H9 (cell line): ENCODE measurements around the gene DCP1B. TPM values are rescaled to one million over a fixed set of nuclear protein-coding genes. Genes with fewer than 3 reads are reported as not detected.

Experiments used
- DNase-seq: peaks from one replicate; pipeline ENCODE4 v3.0.0-alpha.2; 2017
- H2AFZ ChIP-seq: one replicate; pipeline ENCODE4 v1.6.1; 2013; ENCODE audit warnings: mild to moderate bottlenecking, low read length, control low read depth, moderate library complexity
- H2AK5ac ChIP-seq: 2 replicates; pipeline ENCODE4 v1.6.1; 2013; ENCODE audit warnings: low read length, control low read depth, mixed read lengths; ENCODE audit not compliant: insufficient read length
- H2BK120ac ChIP-seq: one replicate; pipeline ENCODE4 v1.6.1; 2013; ENCODE audit warnings: low read depth, mild to moderate bottlenecking, low read length, control low read depth, inconsistent platforms; ENCODE audit not compliant: poor library complexity, severe bottlenecking
- H2BK12ac ChIP-seq: 2 replicates; pipeline ENCODE4 v1.6.1; 2013; ENCODE audit warnings: low read length, control low read depth, mixed read lengths, low read depth; ENCODE audit not compliant: insufficient read length
- H2BK15ac ChIP-seq: 2 replicates; pipeline ENCODE4 v1.6.1; 2013; ENCODE audit warnings: low read depth, low read length, control low read depth
- H2BK20ac ChIP-seq: one replicate; pipeline ENCODE4 v1.6.1; 2013; ENCODE audit warnings: low read depth, mild to moderate bottlenecking, low read length, control low read depth, inconsistent platforms; ENCODE audit not compliant: poor library complexity, severe bottlenecking
- H2BK5ac ChIP-seq: 2 replicates; pipeline ENCODE4 v1.6.1; 2013; ENCODE audit warnings: low read length, control low read depth, mixed read lengths; ENCODE audit not compliant: insufficient read length
- H3K14ac ChIP-seq: 2 replicates; pipeline ENCODE4 v1.6.1; 2013; ENCODE audit warnings: low read length, control low read depth; ENCODE audit not compliant: insufficient read depth
- H3K18ac ChIP-seq: 2 replicates; pipeline ENCODE4 v1.6.1; 2013; ENCODE audit warnings: low read depth, mild to moderate bottlenecking, mixed read lengths, low read length, control low read depth; ENCODE audit not compliant: insufficient read length
- H3K23ac ChIP-seq: 2 replicates; pipeline ENCODE4 v1.6.1; 2013; ENCODE audit warnings: low read length, control low read depth, mixed read lengths, low read depth; ENCODE audit not compliant: insufficient read length
- H3K23me2 ChIP-seq: 2 replicates; pipeline ENCODE4 v1.6.1; 2013; ENCODE audit warnings: low read depth, mild to moderate bottlenecking, mixed read lengths, low read length, control low read depth; ENCODE audit not compliant: insufficient read length, poor library complexity, severe bottlenecking
- H3K27ac ChIP-seq: 2 replicates; pipeline ENCODE4 v1.5.1; 2013; ENCODE audit warnings: low read length, control low read depth, mixed read lengths, low read depth; ENCODE audit not compliant: insufficient read length
- H3K27me3 ChIP-seq: 2 replicates; pipeline ENCODE4 v1.6.1; 2013; ENCODE audit warnings: low read length, control low read depth, inconsistent platforms; ENCODE audit not compliant: insufficient read depth
- H3K4ac ChIP-seq: 2 replicates; pipeline ENCODE4 v1.6.1; 2013; ENCODE audit warnings: low read depth, mild to moderate bottlenecking, control low read depth, inconsistent platforms, low read length, moderate library complexity
- H3K4me1 ChIP-seq: 2 replicates; pipeline ENCODE4 v1.6.1; 2013; ENCODE audit warnings: low read length, control low read depth, inconsistent platforms; ENCODE audit not compliant: insufficient read depth
- H3K4me2 ChIP-seq: 2 replicates; pipeline ENCODE4 v1.6.1; 2013; ENCODE audit warnings: low read length, control low read depth, mixed read lengths; ENCODE audit not compliant: insufficient read length, insufficient read depth
- H3K56ac ChIP-seq: 2 replicates; pipeline ENCODE4 v1.6.1; 2013; ENCODE audit warnings: low read depth, mild to moderate bottlenecking, mixed read lengths, low read length, control low read depth; ENCODE audit not compliant: insufficient read length
- H3K79me1 ChIP-seq: 2 replicates; pipeline ENCODE4 v1.6.1; 2013; ENCODE audit warnings: low read depth, mild to moderate bottlenecking, moderate library complexity, low read length, control low read depth, inconsistent platforms; ENCODE audit not compliant: insufficient read depth, poor library complexity, severe bottlenecking
- H3K79me2 ChIP-seq: 2 replicates; pipeline ENCODE4 v1.6.1; 2013; ENCODE audit warnings: low read length, control low read depth, inconsistent platforms; ENCODE audit not compliant: insufficient read depth
- H3K9ac ChIP-seq: 2 replicates; pipeline ENCODE4 v1.6.1; 2013; ENCODE audit warnings: low read length, control low read depth, mixed read lengths; ENCODE audit not compliant: insufficient read length; ENCODE audit errors: extremely low read depth
- H3K9me3 ChIP-seq: one replicate; pipeline ENCODE4 v1.6.1; 2013; ENCODE audit warnings: low read depth, low read length, inconsistent platforms; ENCODE audit not compliant: control insufficient read depth
- H3T11ph ChIP-seq: one replicate; pipeline ENCODE4 v1.6.1; 2013; ENCODE audit warnings: mild to moderate bottlenecking, low read length, control low read depth, inconsistent platforms
- H4K20me1 ChIP-seq: one replicate; pipeline ENCODE4 v1.6.1; 2013; ENCODE audit not compliant: control insufficient read depth, insufficient read length, insufficient read depth
- H4K5ac ChIP-seq: 2 replicates; pipeline ENCODE4 v1.6.1; 2013; ENCODE audit warnings: low read depth, mild to moderate bottlenecking, mixed read lengths, low read length, control low read depth; ENCODE audit not compliant: insufficient read length
- H4K8ac ChIP-seq: replicated peaks from 2 replicates; pipeline ENCODE4 v1.6.1; 2013; ENCODE audit warnings: low read length, control low read depth, mixed read lengths, low read depth; ENCODE audit not compliant: insufficient read length
- H4K91ac ChIP-seq: 2 replicates; pipeline ENCODE4 v1.6.1; 2013; ENCODE audit warnings: low read depth, mild to moderate bottlenecking, moderate library complexity, mixed read lengths, low read length, control low read depth; ENCODE audit not compliant: insufficient read length
- H3K27ac Mint-ChIP-seq, 3 experiments: 2 replicates in 2 of 3; 3 replicates in 1 of 3; pipeline ENCODE4 v1.8.0; 2020 to 2021; ENCODE audit warnings: mixed read lengths in 3 of 3, mild to moderate bottlenecking in 1 of 3, moderate library complexity in 1 of 3
- H3K27me3 Mint-ChIP-seq: 2 replicates; pipeline ENCODE4 v1.8.0; 2021; ENCODE audit warnings: low read depth, mild to moderate bottlenecking, moderate library complexity, mixed read lengths
- H3K36me3 Mint-ChIP-seq, 3 experiments: 2 replicates in 2 of 3; 3 replicates in 1 of 3; pipeline ENCODE4 v1.8.0; 2020 to 2021; ENCODE audit warnings: low read depth in 3 of 3, mixed read lengths in 3 of 3; ENCODE audit not compliant: insufficient read depth in 1 of 3
- H3K4me1 Mint-ChIP-seq, 2 experiments: 2 replicates each; pipeline ENCODE4 v1.8.0; 2020; ENCODE audit warnings: mixed read lengths in 2 of 2
- H3K4me3 Mint-ChIP-seq, 2 experiments: 2 replicates in 1 of 2; 3 replicates in 1 of 2; pipeline ENCODE4 v1.8.0; 2020 to 2021; ENCODE audit warnings: mild to moderate bottlenecking in 2 of 2, mixed read lengths in 2 of 2, moderate library complexity in 1 of 2
- H3K9me3 Mint-ChIP-seq, 2 experiments: 2 replicates in 1 of 2; 3 replicates in 1 of 2; pipeline ENCODE4 v1.8.0; 2020; ENCODE audit warnings: mild to moderate bottlenecking in 2 of 2, mixed read lengths in 2 of 2, moderate library complexity in 1 of 2
- CTCF ChIP-seq: fragments of 200-600 bp; sonication (generic); conservative IDR thresholded peaks from 3 replicates; pipeline ENCODE4 v1.8.0; 2021; ENCODE audit warnings: antibody characterized with exemption, mild to moderate bottlenecking
- WGBS: extraction: QIAGEN DNeasy Blood & Tissue Kit; methylation state at CpG from one replicate; pipeline ENCODE4 v1.1.7; 2013; ENCODE audit warnings: missing lambda C conversion rate, low lambda C conversion rate, mixed read lengths; ENCODE audit not compliant: insufficient read length; ENCODE audit errors: extremely low coverage; 5-methylcytosine and 5-hydroxymethylcytosine counted together
- total RNA-seq: library from RNA; stranded (reverse); gene quantifications from 2 replicates; pipeline ENCODE4 v1.2.1, GENCODE V29; 2021

Gene DCP1B
- total RNA-seq, 1 experiment from 2014 or later, result 11.2 TPM

- no peak overlapping the region for H3K14ac ChIP-seq
- H2BK15ac ChIP-seq, result no peak overlapping the region
- no peak overlapping the region for H3K27ac ChIP-seq
- H2BK20ac ChIP-seq, result no peak overlapping the region
- no peak overlapping the region for H4K91ac ChIP-seq
- TF ChIP-seq CTCF, result no peak
- H2BK12ac ChIP-seq, result no peak overlapping the region
- no peak overlapping the region for H2AK5ac ChIP-seq
- H4K20me1 ChIP-seq, result no peaks in the 10 kb centered on the region
- no peak overlapping the region for H3K4me2 ChIP-seq
- H2AFZ ChIP-seq, result no peak overlapping the region
- Mint-ChIP-seq H3K36me3 (no peaks in the 10 kb centered on the region), H3K4me3 (no peak overlapping the region), H3K9me3 (no peaks in the 10 kb centered on the region), H3K4me1 (peaks cover 19 to 20% of the 10 kb centered on the region in 2 experiments), H3K27me3 (0 out of 2 replicates have a peak, but pooled peaks cover 3% of the 10 kb centered on the region), H3K27ac (no peak overlapping the region)
- no peak overlapping the region for H4K5ac ChIP-seq
- no peaks in the 10 kb centered on the region for H3K9me3 ChIP-seq
- H3K9ac ChIP-seq, result no peak overlapping the region
- H3K79me2 ChIP-seq, result no peaks in the 10 kb centered on the region
- DNase-seq, result no peak
- H3K56ac ChIP-seq, result no peak overlapping the region
- no peak overlapping the region for H2BK5ac ChIP-seq
- H3K27me3 ChIP-seq, result no peaks in the 10 kb centered on the region
- no peaks in the 10 kb centered on the region for H3K79me1 ChIP-seq
- H3K23me2 ChIP-seq, result no peaks in the 10 kb centered on the region
- H3K4me1 ChIP-seq, result no peaks in the 10 kb centered on the region; the same call in 1 of the 2 replicates
- no CpG with 5 or more reads among the region's 7 CpGs for WGBS
- no peak overlapping the region for H3T11ph ChIP-seq
- H3K23ac ChIP-seq, result no peak overlapping the region
- no peak overlapping the region for H3K18ac ChIP-seq
- no peak overlapping the region for H2BK120ac ChIP-seq
- H4K8ac ChIP-seq, result no peak overlapping the region
- no peak overlapping the region for H3K4ac ChIP-seq
These were observed 14.1 kb upstream of the DCP1B start for GRCh38 chr12:2018391-2018790.
